ENCODE measurements around the gene TTC21B. TPM values are rescaled to one million over a fixed set of nuclear protein-coding genes. Genes with fewer than 3 reads are reported as not detected.

TTC21B gene
- total RNA-seq, 1 donor from 2014 or later: 4.8 TPM

DNA sequence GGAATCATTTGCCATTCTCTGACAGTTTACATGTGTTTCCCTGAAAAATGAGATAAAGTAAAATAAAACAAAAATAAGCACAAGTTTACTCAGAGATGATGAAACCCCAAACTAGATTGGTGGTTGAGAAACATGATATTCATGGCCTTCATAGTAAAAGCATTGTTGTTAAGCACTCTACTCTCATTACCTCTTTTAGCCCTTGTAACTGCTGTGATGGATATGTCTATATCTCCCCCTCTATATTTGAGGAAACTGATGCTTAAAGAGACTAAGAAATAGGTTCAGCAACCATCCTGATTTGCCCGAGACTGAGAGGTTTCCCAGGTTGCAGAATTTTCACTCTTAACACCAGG is 125.7 kb downstream of the TTC21B start:
- ATAC-seq: no peak

DNA sequence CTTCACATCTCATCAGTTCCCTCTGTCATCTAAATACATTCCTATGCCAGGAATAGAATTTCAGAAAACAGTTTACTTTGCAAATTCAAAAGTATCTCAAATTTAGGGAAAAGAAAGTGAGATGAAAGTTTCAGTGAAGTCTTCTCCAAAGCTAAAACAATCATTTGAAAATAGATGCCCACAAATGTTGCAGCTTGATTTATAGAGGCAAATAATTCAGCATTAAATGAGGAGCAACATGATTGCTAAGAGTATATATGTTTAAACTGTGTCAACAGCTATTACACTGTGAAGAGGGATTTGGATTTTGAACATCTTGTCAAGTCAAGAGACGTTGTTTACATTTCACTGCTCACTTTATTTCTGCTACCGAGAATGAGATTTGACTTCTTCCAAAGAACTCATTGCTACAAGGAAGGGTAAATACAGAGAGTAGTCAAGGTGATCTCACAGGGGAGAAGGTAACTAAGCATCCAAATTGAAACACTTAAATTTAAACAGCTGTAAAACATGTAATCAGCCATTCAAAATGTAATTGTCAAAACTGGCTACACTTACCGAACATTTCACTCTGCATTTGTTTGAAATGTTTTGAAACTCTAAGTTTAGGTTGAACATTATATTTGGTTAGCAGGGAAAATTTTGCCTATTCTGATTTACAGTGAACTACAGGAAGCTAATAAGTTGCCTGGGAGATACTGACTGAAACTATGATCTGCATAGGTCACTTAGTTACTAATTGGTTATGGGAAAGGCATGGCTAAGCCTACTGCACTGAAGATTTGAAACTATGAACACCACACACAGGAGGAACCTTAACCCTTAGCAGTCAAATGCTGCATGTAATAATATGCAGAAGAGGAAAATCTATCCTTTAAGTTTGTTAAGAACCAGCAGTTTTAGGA is 126.3 kb downstream of the TTC21B start:
- no peak for ATAC-seq

DNA sequence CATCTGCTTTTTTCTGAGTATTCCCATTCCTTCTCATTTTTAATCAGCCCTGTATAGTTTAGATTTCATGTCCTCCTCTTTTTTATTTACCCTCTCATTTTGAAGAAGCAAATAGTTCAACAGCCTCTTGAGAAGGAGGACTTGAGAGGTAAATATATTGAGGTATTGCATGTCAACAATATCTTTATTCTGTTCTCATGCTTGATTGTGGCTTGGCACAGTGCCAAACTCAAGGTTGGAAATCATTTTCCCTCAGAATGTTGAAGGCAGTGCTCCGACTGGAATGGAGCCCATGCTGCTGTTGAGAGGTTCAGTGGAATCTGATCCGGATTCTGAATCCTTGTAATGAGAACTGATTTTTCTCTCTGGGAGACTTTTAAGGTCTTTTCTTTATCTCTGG is 128.5 kb downstream of the TTC21B start:
- no peak for ATAC-seq

Other genes starting within 250 kb of the TTC21B start
- 40.0 TPM for gene GALNT3, start 159.5 kb downstream of the TTC21B start, total RNA-seq
- gene SCN1A, start 174.2 kb upstream of the TTC21B start, total RNA-seq: not detected

All from esophagus mucosa (tissue), 1 donor.